Activated B cell treated with CpG ODN at 0.5 μM for 24 hours (primary cell): Measurements from ENCODE around the gene OBP2B. TPM values are rescaled to one million over a fixed set of nuclear protein-coding genes. Genes with fewer than 3 reads are reported as not detected.
"Not testable (repeated sequence)": the region's sequence is repeated elsewhere in the genome, so short reads cannot be mapped to it uniquely, and the experiment has no call there.

Experiments
- ATAC-seq: fragments of 200-7000 bp; cut with Tn5 transposase; one replicate; pipeline ENCODE4 v1.10.0; 2021; ENCODE audit warnings: low read depth, mild to moderate bottlenecking, moderate library complexity
- CTCF ChIA-PET: fragments of 350-600 bp; sonication (Branson Sonifier 250); formaldehyde crosslinking; loops from one replicate; lab custom pipeline; 2021; ENCODE audit warnings: antibody characterized with exemption; lab: Charles Lee
- POLR2A ChIA-PET: fragments of 350-600 bp; sonication (Branson Sonifier 250); formaldehyde crosslinking; loops from one replicate; lab custom pipeline; 2021; ENCODE audit warnings: antibody characterized with exemption; lab: Charles Lee
- DNase-seq: peaks from one replicate; pipeline ENCODE4 v3.0.0; 2022
- H3K27ac Mint-ChIP-seq: one replicate; pipeline ENCODE4 v1.8.0; 2020; ENCODE audit warnings: mixed read lengths
- H3K27me3 Mint-ChIP-seq: one replicate; pipeline ENCODE4 v1.8.0; 2021; ENCODE audit warnings: mixed read lengths
- H3K36me3 Mint-ChIP-seq: one replicate; pipeline ENCODE4 v1.8.0; 2021; ENCODE audit warnings: low read depth, mixed read lengths
- H3K4me1 Mint-ChIP-seq: one replicate; pipeline ENCODE4 v1.8.0; 2021; ENCODE audit warnings: mixed read lengths
- H3K4me3 Mint-ChIP-seq: one replicate; pipeline ENCODE4 v1.8.0; 2020; ENCODE audit warnings: mild to moderate bottlenecking, mixed read lengths
- H3K9me3 Mint-ChIP-seq: one replicate; pipeline ENCODE4 v1.8.0; 2020; ENCODE audit warnings: mixed read lengths
- CTCF ChIP-seq: fragments of 200-600 bp; IDR thresholded peaks from one replicate; pipeline ENCODE4 v1.8.0; 2022; ENCODE audit warnings: antibody characterized with exemption, mild to moderate bottlenecking
- intact Hi-C: fragments of 100-400 bp; cut with micrococcal nuclease; formaldehyde crosslinking; loops from one replicate; pipeline ENCODE4 v1.15.1; 2024
- total RNA-seq: library from RNA; stranded (reverse); gene quantifications from 2 replicates; pipeline ENCODE4 v1.2.3, GENCODE V29; 2022

Gene OBP2B
- total RNA-seq, 1 donor from 2014 or later: not detected

GRCh38 chr9:133221177-133221809, 12.2 kb upstream of the OBP2B start:
- TF ChIP-seq CTCF: no peak
- no peaks in the 10 kb centered on the region for H3K9me3 Mint-ChIP-seq
- no peaks in the 10 kb centered on the region for H3K4me1 Mint-ChIP-seq
- H3K4me3 Mint-ChIP-seq: no peak overlapping the region
- peaks cover 31% of the 10 kb centered on the region for H3K27me3 Mint-ChIP-seq
- no peak for ATAC-seq
- H3K27ac Mint-ChIP-seq: no peak overlapping the region
- H3K36me3 Mint-ChIP-seq: no peaks in the 10 kb centered on the region
- intact Hi-C loops: no loop called here
- ChIA-PET CTCF (no interaction called here), POLR2A (no interaction called here)
- no peak for DNase-seq

DNA sequence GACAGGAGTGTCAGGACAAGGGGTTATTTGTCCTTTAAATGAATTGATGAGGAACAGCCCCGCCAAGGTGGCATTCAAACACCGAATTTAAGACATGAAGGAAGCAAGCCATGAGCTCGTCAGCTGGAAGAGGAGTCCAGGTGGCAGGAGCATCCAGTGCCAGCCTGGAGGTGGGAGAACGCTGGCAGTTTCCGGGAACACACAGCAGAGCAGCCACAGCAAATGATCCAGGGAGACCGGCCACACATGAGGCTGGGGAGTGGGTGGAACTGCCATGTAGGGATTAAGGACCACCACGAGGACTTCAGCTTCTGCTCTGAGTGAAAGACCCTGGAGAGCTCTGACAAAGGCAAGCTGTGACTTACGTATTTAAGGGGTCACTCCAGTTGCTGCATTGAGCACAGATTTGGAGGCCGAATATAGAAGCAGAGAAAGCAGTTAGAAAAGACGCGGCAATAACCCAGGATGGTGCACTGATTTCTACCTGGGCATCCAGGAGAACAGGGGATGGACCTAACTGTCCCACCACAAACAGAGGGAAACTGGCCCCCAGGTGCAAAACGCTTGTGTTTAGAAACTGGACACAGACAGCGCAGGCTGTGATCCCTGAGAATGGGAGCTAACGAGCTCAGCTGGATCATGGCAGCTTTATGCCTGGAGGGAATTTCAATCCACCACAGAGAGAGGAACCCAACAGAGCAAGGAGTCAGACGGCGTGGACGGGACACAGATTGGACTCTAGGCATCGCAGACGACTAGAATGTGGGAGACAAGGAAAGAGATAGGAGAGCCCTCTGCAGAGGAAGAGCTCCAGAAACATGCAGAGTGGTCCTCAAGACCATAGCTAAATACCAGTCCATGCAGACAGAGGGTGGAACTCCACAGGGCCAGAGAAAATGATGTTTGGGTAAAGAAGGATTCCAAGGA, 9.3 kb upstream of the OBP2B start:
- peaks cover 32% of the 10 kb centered on the region for H3K27me3 Mint-ChIP-seq
- POLR2A ChIA-PET, H3K4me1 Mint-ChIP-seq: not testable (repeated sequence)

DNA sequence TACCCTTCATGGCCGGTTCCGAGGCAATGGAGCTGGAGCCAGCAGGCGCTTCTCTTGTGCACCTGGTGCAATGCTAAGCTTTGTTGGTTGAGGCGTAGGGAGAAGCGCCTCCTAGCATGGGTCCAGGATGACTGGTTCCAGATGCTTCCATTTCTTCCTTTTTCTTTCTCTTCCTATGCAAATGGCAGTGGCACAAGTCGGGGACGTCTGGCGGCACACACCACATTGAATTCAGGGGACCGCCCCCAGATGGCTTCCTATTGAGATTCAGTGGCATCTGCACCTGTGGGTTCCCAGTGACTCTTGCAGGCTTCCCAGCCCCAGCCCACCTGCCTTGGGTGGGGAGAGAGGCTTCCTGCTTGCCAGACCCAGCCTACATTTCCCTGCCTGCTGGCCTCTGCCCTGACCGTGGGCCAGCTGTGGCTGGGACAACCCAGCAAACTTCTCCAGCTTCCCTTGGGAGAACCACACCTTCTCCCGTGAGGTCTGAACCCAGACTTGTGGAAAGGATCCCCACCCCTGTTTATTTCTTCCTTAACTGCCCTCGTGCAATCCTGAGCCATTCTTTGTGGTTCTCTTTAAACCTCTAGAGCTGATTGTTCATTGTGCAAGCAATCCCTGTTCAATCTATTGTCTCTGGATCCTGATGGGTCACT, 8.4 kb upstream of the OBP2B start:
- DNase-seq, intact Hi-C loops: not testable (repeated sequence)
- H3K27me3 Mint-ChIP-seq: peaks cover 32% of the 10 kb centered on the region

More for the DNA sequence above, 9.3 kb upstream of the OBP2B start:
- CTCF ChIA-PET, intact Hi-C loops, H3K36me3 Mint-ChIP-seq, H3K9me3 Mint-ChIP-seq, H3K27ac Mint-ChIP-seq, H3K4me3 Mint-ChIP-seq, ATAC-seq, DNase-seq: not testable (repeated sequence)

DNA sequence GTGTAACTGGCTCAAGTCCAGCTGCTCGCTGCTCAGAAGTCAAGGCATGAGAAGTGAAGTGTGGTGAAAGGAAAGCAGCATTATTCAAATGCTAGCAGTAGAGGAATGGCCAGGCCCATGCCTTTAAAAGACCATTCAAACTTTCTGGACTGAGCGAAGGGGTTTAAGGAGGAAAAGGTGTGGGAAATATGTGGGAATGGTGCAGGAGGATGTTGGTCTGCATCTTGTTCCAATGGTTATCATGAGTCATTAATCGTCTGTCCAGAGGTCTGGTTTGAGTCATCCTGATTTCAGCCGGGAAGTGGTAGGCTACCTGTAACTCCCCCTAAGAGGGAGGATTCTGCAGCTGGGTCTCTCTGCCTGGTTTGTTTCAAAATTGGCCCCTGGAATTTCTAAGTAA, 5.2 kb upstream of the OBP2B start:
- H3K4me1 Mint-ChIP-seq, CTCF ChIA-PET, H3K36me3 Mint-ChIP-seq, H3K27ac Mint-ChIP-seq, H3K4me3 Mint-ChIP-seq, ATAC-seq, POLR2A ChIA-PET, intact Hi-C loops, H3K9me3 Mint-ChIP-seq, DNase-seq: not testable (repeated sequence)
- H3K27me3 Mint-ChIP-seq: peaks cover 39% of the 10 kb centered on the region

More for the DNA sequence above, 8.4 kb upstream of the OBP2B start:
- H3K4me1 Mint-ChIP-seq, CTCF ChIA-PET, H3K4me3 Mint-ChIP-seq, H3K36me3 Mint-ChIP-seq, H3K9me3 Mint-ChIP-seq, ATAC-seq, POLR2A ChIA-PET, H3K27ac Mint-ChIP-seq: not testable (repeated sequence)

GRCh38 chr9:133210609-133211008, 1.6 kb upstream of the OBP2B start:
- H3K27ac Mint-ChIP-seq: no peak overlapping the region
- DNase-seq (no peak), ATAC-seq (no peak)
- ChIA-PET POLR2A (no interaction called here), CTCF (no interaction called here)
- peaks cover 18% of the 10 kb centered on the region for H3K27me3 Mint-ChIP-seq
- no peak overlapping the region for H3K4me3 Mint-ChIP-seq
- intact Hi-C loops: no loop called here
- H3K9me3 Mint-ChIP-seq: peaks cover 3% of the 10 kb centered on the region
- H3K36me3 Mint-ChIP-seq: no peaks in the 10 kb centered on the region
- TF ChIP-seq CTCF: no peak
- no peaks in the 10 kb centered on the region for H3K4me1 Mint-ChIP-seq

GRCh38 chr9:133210202-133210532, 1.1 kb upstream of the OBP2B start:
- no peak overlapping the region for H3K27ac Mint-ChIP-seq
- ChIA-PET CTCF (no interaction called here), POLR2A (no interaction called here)
- no peak for DNase-seq
- intact Hi-C loops: no loop called here
- no peak for TF ChIP-seq CTCF
- no peak overlapping the region for H3K4me3 Mint-ChIP-seq
- H3K27me3 Mint-ChIP-seq: peaks cover 17% of the 10 kb centered on the region
- no peaks in the 10 kb centered on the region for H3K4me1 Mint-ChIP-seq
- no peak for ATAC-seq
- H3K36me3 Mint-ChIP-seq: no peaks in the 10 kb centered on the region
- H3K9me3 Mint-ChIP-seq: peaks cover 2% of the 10 kb centered on the region

GRCh38 chr9:133209327-133210201, 514 bp upstream of the OBP2B start:
- POLR2A ChIA-PET, H3K36me3 Mint-ChIP-seq, H3K27ac Mint-ChIP-seq, H3K9me3 Mint-ChIP-seq, DNase-seq, H3K4me3 Mint-ChIP-seq, intact Hi-C loops, CTCF ChIA-PET, H3K4me1 Mint-ChIP-seq, ATAC-seq: not testable (repeated sequence)
- H3K27me3 Mint-ChIP-seq: peaks cover 17% of the 10 kb centered on the region

- H3K36me3 Mint-ChIP-seq, CTCF ChIA-PET: not testable (repeated sequence)
These were observed 725 bp downstream of the OBP2B start for GRCh38 chr9:133208171-133208879.

More at GRCh38 chr9:133208171-133208879, 725 bp downstream of the OBP2B start:
- POLR2A ChIA-PET, intact Hi-C loops, DNase-seq, H3K9me3 Mint-ChIP-seq, H3K4me1 Mint-ChIP-seq, H3K4me3 Mint-ChIP-seq, ATAC-seq, H3K27ac Mint-ChIP-seq: not testable (repeated sequence)
- H3K27me3 Mint-ChIP-seq: peaks cover 12% of the 10 kb centered on the region
